Stimulated activated effector memory CD8-positive, alpha-beta T cell treated with anti-CD3 and anti-CD28 coated beads, Interleukin-12 subunit alpha, Interleukin-12 subunit beta, amount 100 ng/mL, for 72 hours (primary cell): ENCODE measurements around the gene SRD5A1.

Source experiments
- ATAC-seq: fragments of 150-1000 bp; cut with Tn5 transposase; 2 replicates; pipeline ENCODE4 v1.10.0; 2021
- DNase-seq, 2 donors: peaks; one replicate each; pipeline ENCODE4 v3.0.0; 2021 to 2022; ENCODE audit warnings: low spot score in 2 of 2
- H3K27ac Mint-ChIP-seq: one replicate; pipeline ENCODE4 v1.8.0; 2022; ENCODE audit warnings: mild to moderate bottlenecking, mixed read lengths
- H3K36me3 Mint-ChIP-seq: one replicate; pipeline ENCODE4 v1.8.0; 2022; ENCODE audit warnings: mild to moderate bottlenecking, mixed read lengths
- H3K4me1 Mint-ChIP-seq: one replicate; pipeline ENCODE4 v1.8.0; 2022; ENCODE audit warnings: mixed read lengths
- H3K4me3 Mint-ChIP-seq: one replicate; pipeline ENCODE4 v1.8.0; 2022; ENCODE audit warnings: mild to moderate bottlenecking, mixed read lengths
- H3K9me3 Mint-ChIP-seq: one replicate; pipeline ENCODE4 v1.8.0; 2022; ENCODE audit warnings: mixed read lengths

The SRD5A1 gene

DNA sequence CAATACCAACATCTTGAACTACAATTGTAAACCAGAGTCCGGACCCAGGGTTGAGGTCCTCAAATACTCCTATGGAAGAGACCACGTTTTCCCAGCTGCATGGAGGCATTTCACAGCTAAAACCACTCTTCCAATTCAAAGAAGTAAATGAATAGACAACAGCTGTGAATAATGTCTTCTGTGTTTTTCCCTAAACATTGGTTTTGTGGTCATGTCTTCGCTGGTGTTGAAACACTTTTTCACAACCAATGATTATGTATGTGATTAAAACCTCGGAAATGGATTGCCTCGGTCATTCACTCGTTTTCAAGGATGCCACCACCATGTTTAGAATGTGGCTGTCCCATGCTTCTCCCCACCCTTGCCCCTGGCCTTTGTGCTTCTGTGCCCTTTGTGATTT is 70.6 kb downstream of the SRD5A1 start:
- DNase-seq (peak in 1 of 2 donors; percentile 35), ATAC-seq (no peak)
- Mint-ChIP-seq H3K4me1 (peaks cover 10% of the 10 kb centered on the region), H3K9me3 (no peaks in the 10 kb centered on the region), H3K36me3 (no peaks in the 10 kb centered on the region), H3K4me3 (no peak overlapping the region), H3K27ac (no peak overlapping the region)

DNA sequence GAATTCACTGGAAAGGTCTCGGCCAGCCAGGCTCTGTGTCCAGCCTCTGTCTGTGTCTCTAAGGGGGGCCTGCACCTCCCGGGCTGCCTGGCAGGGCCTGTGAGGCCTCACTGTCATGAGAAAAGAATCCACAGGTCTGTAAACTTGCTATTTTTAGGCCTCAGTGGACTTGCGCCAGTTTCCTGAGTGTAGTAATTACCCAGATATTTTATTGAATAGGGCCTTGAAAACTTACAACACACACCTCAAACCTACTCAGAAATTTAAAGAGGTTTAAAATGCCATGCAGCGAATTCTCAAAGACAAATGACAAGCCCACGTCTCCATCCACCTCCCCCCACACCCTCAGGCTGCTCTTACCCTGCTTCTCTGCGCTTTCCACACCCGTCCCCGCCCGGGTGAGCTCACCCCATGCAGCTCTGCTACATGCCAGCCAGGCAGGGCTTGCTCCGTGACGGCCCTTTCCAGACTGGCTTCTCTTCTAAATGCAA is 71.2 kb downstream of the SRD5A1 start:
- Mint-ChIP-seq H3K4me1 (peaks cover 10% of the 10 kb centered on the region), H3K9me3 (no peaks in the 10 kb centered on the region), H3K36me3 (no peaks in the 10 kb centered on the region), H3K27ac (no peak overlapping the region), H3K4me3 (no peak overlapping the region)
- DNase-seq, result peak in 1 of 2 donors; percentile 44
- no peak for ATAC-seq

GRCh38 chr5:6705088-6705487 is 71.8 kb downstream of the SRD5A1 start:
- ATAC-seq (peak; percentile 80), DNase-seq (peak in 1 of 2 donors; percentile 43)
- H3K36me3 Mint-ChIP-seq, result no peaks in the 10 kb centered on the region
- peaks cover 10% of the 10 kb centered on the region for H3K4me1 Mint-ChIP-seq
- no peak overlapping the region for H3K27ac Mint-ChIP-seq
- H3K9me3 Mint-ChIP-seq, result no peaks in the 10 kb centered on the region
- H3K4me3 Mint-ChIP-seq, result no peak overlapping the region

GRCh38 chr5:6705959-6706358 is 72.7 kb downstream of the SRD5A1 start:
- ATAC-seq (no peak), DNase-seq (peak in 1 of 2 donors; percentile 33)
- Mint-ChIP-seq H3K36me3 (peaks cover 5% of the 10 kb centered on the region), H3K27ac (no peak overlapping the region), H3K4me3 (no peak overlapping the region), H3K9me3 (no peaks in the 10 kb centered on the region), H3K4me1 (peaks cover 16% of the 10 kb centered on the region)

GRCh38 chr5:6707852-6708251 is 74.6 kb downstream of the SRD5A1 start:
- H3K4me3 Mint-ChIP-seq, result no peak overlapping the region
- peaks cover 30% of the 10 kb centered on the region for H3K4me1 Mint-ChIP-seq
- DNase-seq (peak in 1 of 2 donors; percentile 45), ATAC-seq (no peak)
- no peak overlapping the region for H3K27ac Mint-ChIP-seq
- H3K36me3 Mint-ChIP-seq, result peaks cover 15% of the 10 kb centered on the region
- H3K9me3 Mint-ChIP-seq, result no peaks in the 10 kb centered on the region

DNA sequence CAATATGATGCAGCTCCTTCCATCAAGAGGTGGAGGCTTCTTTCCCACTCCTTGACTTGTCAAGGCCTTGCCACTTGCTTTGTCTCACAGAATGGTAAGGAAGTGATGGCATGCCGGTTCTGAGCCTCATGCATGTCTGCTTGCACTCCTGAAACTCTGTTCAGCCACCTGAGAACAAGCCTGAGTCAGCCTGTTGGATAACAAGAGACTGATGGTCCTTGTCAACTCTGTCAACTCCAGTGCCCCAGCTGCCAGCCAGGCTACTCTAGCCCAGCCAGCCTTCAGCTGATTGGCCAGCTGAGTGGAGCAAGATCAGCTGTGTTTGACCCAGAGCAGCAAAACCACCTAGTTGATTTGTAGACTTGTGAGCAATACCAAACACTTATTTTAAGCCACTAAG is 75.6 kb downstream of the SRD5A1 start:
- Mint-ChIP-seq H3K9me3 (no peaks in the 10 kb centered on the region), H3K4me3 (no peak overlapping the region), H3K36me3 (peaks cover 15% of the 10 kb centered on the region), H3K27ac (no peak overlapping the region), H3K4me1 (peaks cover 30% of the 10 kb centered on the region)
- ATAC-seq (no peak), DNase-seq (peak in 1 of 2 donors; percentile 50)

DNA sequence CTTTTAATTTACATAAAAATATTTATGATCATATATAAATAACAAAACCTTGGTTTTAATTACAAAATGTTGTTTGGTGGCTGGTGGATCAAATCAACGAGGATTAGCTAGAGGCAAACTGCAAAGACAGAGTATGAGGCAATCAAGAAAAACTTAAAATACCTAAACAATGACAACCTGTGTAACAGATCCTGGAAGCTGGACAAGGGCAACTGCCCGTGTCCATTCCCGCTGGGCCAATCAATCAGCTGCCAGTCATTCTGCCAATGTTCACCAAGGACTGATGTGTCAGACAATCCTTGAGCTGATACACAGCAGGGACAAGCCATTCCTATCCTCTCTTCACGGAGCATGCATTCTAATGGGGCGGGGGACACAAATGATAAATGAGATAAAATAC is 76.8 kb downstream of the SRD5A1 start:
- no peak overlapping the region for H3K4me3 Mint-ChIP-seq
- no peak overlapping the region for H3K27ac Mint-ChIP-seq

DNA sequence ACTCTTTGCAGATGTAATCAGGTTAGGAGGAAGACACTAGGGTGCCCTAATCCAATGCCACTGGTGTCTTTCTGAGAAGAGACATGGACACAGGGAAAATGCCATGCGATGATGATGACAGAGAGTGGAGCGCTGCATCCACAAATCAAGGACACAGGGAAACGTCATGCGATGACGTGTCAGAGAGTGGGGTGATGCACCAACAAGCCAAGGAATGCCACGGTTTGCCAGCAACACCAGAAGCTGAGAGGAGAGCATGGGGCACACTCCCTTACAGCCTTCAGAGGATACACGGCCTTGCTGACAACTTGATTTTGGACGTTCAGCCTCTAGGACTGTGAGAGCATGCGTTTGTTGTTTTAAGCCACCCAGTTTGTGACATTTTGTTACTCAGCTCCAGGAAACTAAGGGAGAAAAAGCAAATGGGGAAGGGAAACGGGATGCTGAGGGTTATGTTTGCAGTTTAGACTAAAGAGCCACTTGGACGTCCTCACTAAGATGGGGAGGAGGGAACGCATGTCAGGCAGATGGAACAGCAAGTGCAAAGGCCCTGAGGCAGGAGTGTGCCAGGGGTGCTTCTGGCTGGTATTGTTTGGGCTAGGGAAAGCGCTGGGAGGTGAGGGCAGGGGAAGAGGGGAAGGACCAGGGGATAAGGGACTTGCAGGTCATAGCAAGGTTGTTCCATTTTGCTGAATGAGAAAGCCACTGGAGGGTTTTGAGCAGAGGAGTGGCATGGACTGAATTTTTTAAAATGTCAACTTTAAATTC is 77.5 kb downstream of the SRD5A1 start:
- Mint-ChIP-seq H3K9me3 (no peaks in the 10 kb centered on the region), H3K4me1 (peaks cover 27% of the 10 kb centered on the region), H3K27ac (no peak overlapping the region), H3K36me3 (peaks cover 27% of the 10 kb centered on the region), H3K4me3 (peak overlapping the region; percentile 80)
- DNase-seq (peak in 1 of 2 donors; percentile 46), ATAC-seq (no peak)

More for the DNA sequence above, 76.8 kb downstream of the SRD5A1 start:
- peaks cover 25% of the 10 kb centered on the region for H3K4me1 Mint-ChIP-seq
- peaks cover 20% of the 10 kb centered on the region for H3K36me3 Mint-ChIP-seq
- no peaks in the 10 kb centered on the region for H3K9me3 Mint-ChIP-seq
- DNase-seq (no peak), ATAC-seq (no peak)

DNA sequence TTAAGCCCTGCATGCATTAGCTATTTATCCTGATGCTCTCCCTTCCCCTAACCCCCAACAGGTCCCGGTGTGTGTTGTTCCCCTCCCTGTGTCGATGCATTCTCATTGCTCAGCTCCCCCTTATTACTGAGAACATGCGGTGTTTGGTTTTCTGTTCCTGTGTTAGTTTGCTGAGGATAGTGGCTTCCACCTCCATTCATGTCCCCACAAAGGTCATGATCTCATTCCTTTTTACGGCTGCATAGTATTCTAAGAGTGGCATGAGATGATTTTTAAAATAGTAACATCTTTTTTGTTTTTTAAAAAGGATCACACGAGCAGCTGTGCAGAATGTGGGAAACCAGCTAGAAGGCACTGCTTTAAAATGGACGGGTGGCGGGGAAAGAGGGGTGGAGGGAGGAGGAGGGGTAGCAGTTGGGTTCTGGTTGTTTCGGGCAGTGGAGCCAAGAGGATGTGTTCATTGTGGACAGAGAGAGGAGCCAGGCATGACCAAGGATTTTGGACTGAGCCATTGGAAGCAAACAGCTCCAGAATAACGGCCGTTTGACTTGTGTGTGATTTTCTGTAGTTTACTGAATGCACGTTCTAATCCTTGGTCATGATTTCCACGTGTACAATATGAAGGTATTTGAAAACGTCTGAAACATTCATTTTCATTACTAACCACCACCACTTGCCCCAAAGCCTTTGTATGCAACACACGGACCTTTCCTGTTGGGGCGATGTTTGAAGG is 78.3 kb downstream of the SRD5A1 start:
- H3K4me3 Mint-ChIP-seq, result peak overlapping the region; percentile 80
- DNase-seq (no peak), ATAC-seq (no peak)
- H3K36me3 Mint-ChIP-seq, result peaks cover 35% of the 10 kb centered on the region
- H3K9me3 Mint-ChIP-seq, result no peaks in the 10 kb centered on the region
- peak overlapping the region; percentile 94 for H3K27ac Mint-ChIP-seq
- peaks cover 36% of the 10 kb centered on the region for H3K4me1 Mint-ChIP-seq

GRCh38 chr5:6712142-6712576 is 78.9 kb downstream of the SRD5A1 start:
- peak; percentile 42 to 78 for DNase-seq
- Mint-ChIP-seq H3K4me1 (peaks cover 42% of the 10 kb centered on the region), H3K27ac (peak overlapping the region; percentile 94), H3K4me3 (peak overlapping the region; percentile 80), H3K9me3 (no peaks in the 10 kb centered on the region), H3K36me3 (peaks cover 37% of the 10 kb centered on the region)
- ATAC-seq, result peak; percentile 42

- peak; percentile 97 to 98 for DNase-seq
- Mint-ChIP-seq H3K9me3 (no peaks in the 10 kb centered on the region), H3K36me3 (peaks cover 37% of the 10 kb centered on the region), H3K27ac (peak overlapping the region; percentile 94), H3K4me3 (peak overlapping the region; percentile 80), H3K4me1 (peaks cover 47% of the 10 kb centered on the region)
- ATAC-seq, result peak; percentile 85
Observed at GRCh38 chr5:6712577-6713273, 79.5 kb downstream of the SRD5A1 start.

GRCh38 chr5:6713274-6714225 is 80.3 kb downstream of the SRD5A1 start, which contains the start of gene TENT4A:
TSS of gene TENT4A (plus strand) at chr5:6713432. CDS start at chr5:6713984, 552 bp downstream.
- peak within 1 kb of the TSS; percentile 80 for H3K4me3 Mint-ChIP-seq
- DNase-seq, result no peak
- peak within 1 kb of the TSS; percentile 94 for H3K27ac Mint-ChIP-seq
- no peaks in the 10 kb centered on the region for H3K9me3 Mint-ChIP-seq
- ATAC-seq, result peak; percentile 58
- peaks cover 44% of the 10 kb centered on the region for H3K36me3 Mint-ChIP-seq
- peaks cover 55% of the 10 kb centered on the region for H3K4me1 Mint-ChIP-seq

- H3K4me3 Mint-ChIP-seq, result peak overlapping the region; percentile 78
- peak in 1 of 2 donors; percentile 63 for DNase-seq
- H3K36me3 Mint-ChIP-seq, result peaks cover 53% of the 10 kb centered on the region
- no peak for ATAC-seq
- peaks cover 64% of the 10 kb centered on the region for H3K4me1 Mint-ChIP-seq
- H3K9me3 Mint-ChIP-seq, result no peaks in the 10 kb centered on the region
- H3K27ac Mint-ChIP-seq, result peak overlapping the region; percentile 29
Observed at GRCh38 chr5:6714226-6715041, 81.2 kb downstream of the SRD5A1 start.
